ENCODE results near the gene SHANK1.

The SHANK1 gene

GRCh38 chr19:50646074-50646807 is 73.4 kb downstream of the SHANK1 start:
- H3K36me3 ChIP-seq (ENCODE audit: control insufficient read depth in 2 of 2, insufficient read depth in 1 of 2, low read length in 2 of 2), result no peaks in the 10 kb centered on the region
- H3K4me1 ChIP-seq (ENCODE audit: control insufficient read depth, insufficient read depth, low read length), result no peaks in the 10 kb centered on the region
- H3K27ac ChIP-seq (ENCODE audit: extremely low read depth, low read depth, low read length), result no peak overlapping the region
- H3K4me3 ChIP-seq (ENCODE audit: low read depth, low read length), result no peak overlapping the region
- no peaks in the 10 kb centered on the region for H3K9me3 ChIP-seq (ENCODE audit: control insufficient read depth, insufficient read depth, low read depth, low read length)
- ChIA-PET POLR2A (interaction anchor here (1.1 kb wide), 1 partner anchor 12 kb away, joined by 3 read pairs; no protein-coding TSS in a partner anchor), CTCF (interaction anchor here (0.6 to 2.4 kb wide), 7 partner anchors 23 to 330 kb away, joined by 3 to 13 read pairs (median 4); no protein-coding TSS in a partner anchor)
- TF ChIP-seq SP3 (tag by site-specific recombination; IDR thresholded peaks at IDR 0.05), result peak; percentile 36; the same call in 1 of the 2 replicates
- 0 out of 2 replicates have a peak, but pooled peaks have one; percentile 27 for TF ChIP-seq ZNF629 (tag by site-specific recombination; IDR thresholded peaks at IDR 0.05)
- TF ChIP-seq ZNF146 (tag by site-specific recombination; IDR thresholded peaks at IDR 0.05), result no peak
- 0 out of 2 replicates have a peak, but pooled peaks have one; percentile 20 for TF ChIP-seq ZFHX2 (tag by site-specific recombination; conservative IDR thresholded peaks at IDR 0.05)
- 0 out of 2 replicates have a peak, but pooled peaks have one; percentile 11 for TF ChIP-seq ZNF398 (tag by site-specific recombination; IDR thresholded peaks at IDR 0.05)
- TF ChIP-seq ZNF175 (tag by site-specific recombination; IDR thresholded peaks at IDR 0.05), result no peak
- no peak for TF ChIP-seq ZSCAN18 (tag by site-specific recombination; IDR thresholded peaks at IDR 0.05)
- TF ChIP-seq SCRT2 (tag by site-specific recombination; IDR thresholded peaks at IDR 0.05), result no peak
- TF ChIP-seq ZBTB11 (tag by site-specific recombination; conservative IDR thresholded peaks at IDR 0.05; ENCODE audit: low read depth), result peak; percentile 33; the same call in 1 of the 2 replicates
- peak; percentile 59; the same call in 1 of the 2 replicates for TF ChIP-seq ZNF518A (tag by site-specific recombination; conservative IDR thresholded peaks at IDR 0.05; ENCODE audit: low read depth)
- peak; percentile 49; the same call in 1 of the 2 replicates for TF ChIP-seq KLF8 (tag by site-specific recombination; IDR thresholded peaks at IDR 0.05)
- TF ChIP-seq ZNF768 (tag by site-specific recombination; IDR thresholded peaks at IDR 0.05), result peak; percentile 64; the same call in 1 of the 2 replicates
- 0 out of 2 replicates have a peak, but pooled peaks have one; percentile 14 for TF ChIP-seq ZFP69B (tag by site-specific recombination; IDR thresholded peaks at IDR 0.05)
- no peak for TF ChIP-seq PRDM1 (tag by site-specific recombination; IDR thresholded peaks at IDR 0.05)
- 0 out of 2 replicates have a peak, but pooled peaks have one; percentile 52 for TF ChIP-seq ZNF362 (tag by site-specific recombination; IDR thresholded peaks at IDR 0.05)
- TF ChIP-seq ZNF555 (tag by site-specific recombination; conservative IDR thresholded peaks at IDR 0.05), result 0 out of 2 replicates have a peak, but pooled peaks have one; percentile 19
- no peak for TF ChIP-seq BCL6B (tag by site-specific recombination; IDR thresholded peaks at IDR 0.05)
- TF ChIP-seq ZNF394 (tag by site-specific recombination; IDR thresholded peaks at IDR 0.05; ENCODE audit: borderline replicate concordance), result peak; percentile 48; the same call in 1 of the 2 replicates
